Astrocyte (in vitro differentiated cells and primary cell): ENCODE measurements around the gene NDUFA9. TPM values are rescaled to one million over a fixed set of nuclear protein-coding genes. Genes with fewer than 3 reads are reported as not detected.

Experiments used
- DNase-seq: peaks from one replicate; pipeline ENCODE4 v3.0.0-alpha.2; 2010; ENCODE audit warnings: low read depth
- FAIRE-seq: peaks from 2 replicates; lab custom pipeline; 2011; peaks lifted over from hg19 to GRCh38; lab: Jason Lieb, UNC
- H2AFZ ChIP-seq: 2 replicates; pipeline ENCODE4 v1.6.0; 2012; ENCODE audit warnings: low read depth, low read length, inconsistent platforms
- H3K27ac ChIP-seq: 2 replicates; pipeline ENCODE4 v1.5.1; 2011; ENCODE audit warnings: low read depth, low read length, inconsistent platforms
- H3K27me3 ChIP-seq: 2 replicates; pipeline ENCODE4 v1.6.0; 2011; ENCODE audit warnings: low read length, inconsistent platforms; ENCODE audit not compliant: insufficient read depth
- H3K36me3 ChIP-seq: 2 replicates; pipeline ENCODE4 v1.5.1; 2011; ENCODE audit warnings: low read length, inconsistent platforms; ENCODE audit not compliant: insufficient read depth
- H3K4me1 ChIP-seq: 2 replicates; pipeline ENCODE4 v1.5.1; 2011; ENCODE audit warnings: low read length, inconsistent platforms; ENCODE audit not compliant: insufficient read depth
- H3K4me2 ChIP-seq: 2 replicates; pipeline ENCODE4 v1.6.0; 2012; ENCODE audit warnings: low read length, inconsistent platforms
- H3K4me3 ChIP-seq: 2 replicates; pipeline ENCODE4 v1.5.1; 2011; ENCODE audit warnings: low read depth, mild to moderate bottlenecking, low read length, inconsistent platforms; ENCODE audit not compliant: insufficient read depth
- H3K79me2 ChIP-seq: 2 replicates; pipeline ENCODE4 v1.6.0; 2012; ENCODE audit warnings: mild to moderate bottlenecking, low read length, inconsistent platforms; ENCODE audit not compliant: insufficient read depth
- H3K9ac ChIP-seq: 2 replicates; pipeline ENCODE4 v1.6.0; 2012; ENCODE audit warnings: mild to moderate bottlenecking, low read length, inconsistent platforms
- H3K9me3 ChIP-seq: 2 replicates; pipeline ENCODE4 v1.5.1; 2012; ENCODE audit warnings: low read depth, mild to moderate bottlenecking, low read length, inconsistent platforms; ENCODE audit not compliant: insufficient read depth
- H4K20me1 ChIP-seq: 2 replicates; pipeline ENCODE4 v1.6.0; 2012; ENCODE audit warnings: low read length, inconsistent platforms; ENCODE audit not compliant: insufficient read depth
- H3K27ac Mint-ChIP-seq: one replicate; pipeline ENCODE4 v1.8.0; 2021; ENCODE audit warnings: mild to moderate bottlenecking, mixed read lengths; ENCODE audit not compliant: unreplicated experiment
- H3K27me3 Mint-ChIP-seq: one replicate; pipeline ENCODE4 v1.8.0; 2021; ENCODE audit warnings: low read depth, mixed read lengths; ENCODE audit not compliant: unreplicated experiment
- H3K36me3 Mint-ChIP-seq: one replicate; pipeline ENCODE4 v1.8.0; 2021; ENCODE audit warnings: low read depth, mixed read lengths; ENCODE audit not compliant: unreplicated experiment
- H3K4me1 Mint-ChIP-seq: one replicate; pipeline ENCODE4 v1.8.0; 2021; ENCODE audit warnings: low read depth, mixed read lengths; ENCODE audit not compliant: unreplicated experiment
- H3K4me3 Mint-ChIP-seq: one replicate; pipeline ENCODE4 v1.8.0; 2021; ENCODE audit warnings: mild to moderate bottlenecking, moderate library complexity, mixed read lengths; ENCODE audit not compliant: unreplicated experiment
- H3K9me3 Mint-ChIP-seq: one replicate; pipeline ENCODE4 v1.8.0; 2021; ENCODE audit warnings: mild to moderate bottlenecking, mixed read lengths; ENCODE audit not compliant: unreplicated experiment
- EZH2 ChIP-seq: IDR thresholded peaks from 2 replicates; pipeline ENCODE4 v1.6.1; 2012; ENCODE audit warnings: mild to moderate bottlenecking, low read length, inconsistent platforms; ENCODE audit not compliant: insufficient read depth
- total RNA-seq: library from RNA; stranded (reverse); gene quantifications from 2 replicates; pipeline ENCODE4 v1.2.1, GENCODE V29; 2021
- TF ChIP-seq, protein P1 (sequence below): IDR thresholded peaks from 2 replicates; pipeline ENCODE4 v1.5.1; 2011; ENCODE audit warnings: low read depth, mild to moderate bottlenecking, inconsistent platforms, low read length, moderate library complexity; ENCODE audit not compliant: insufficient read depth

Gene NDUFA9
- total RNA-seq, 1 donor from 2014 or later, result 101 TPM

DNA sequence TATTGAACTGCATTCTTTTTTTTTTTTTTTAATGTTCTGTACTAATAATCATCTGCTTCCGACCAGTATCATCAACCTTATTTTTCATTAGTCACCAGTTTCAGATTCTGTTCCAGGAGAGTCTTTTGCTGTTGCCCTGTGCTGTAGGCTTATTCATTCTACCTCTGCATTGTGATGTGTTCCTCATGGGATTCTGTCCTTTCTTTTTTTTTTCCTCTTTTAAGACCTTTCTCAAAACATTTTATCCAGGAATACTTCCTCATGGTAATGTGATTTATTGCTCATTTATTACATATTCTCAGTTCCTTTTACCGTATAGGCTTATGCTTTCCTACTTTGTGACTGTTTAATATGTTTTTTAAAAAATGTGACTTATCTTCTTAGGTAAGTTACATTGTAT lies 4.8 kb downstream of the NDUFA9 start:
- H3K9me3 Mint-ChIP-seq, result no peaks in the 10 kb centered on the region
- TF ChIP-seq EZH2, result no peak
- TF ChIP-seq, protein P1, sequence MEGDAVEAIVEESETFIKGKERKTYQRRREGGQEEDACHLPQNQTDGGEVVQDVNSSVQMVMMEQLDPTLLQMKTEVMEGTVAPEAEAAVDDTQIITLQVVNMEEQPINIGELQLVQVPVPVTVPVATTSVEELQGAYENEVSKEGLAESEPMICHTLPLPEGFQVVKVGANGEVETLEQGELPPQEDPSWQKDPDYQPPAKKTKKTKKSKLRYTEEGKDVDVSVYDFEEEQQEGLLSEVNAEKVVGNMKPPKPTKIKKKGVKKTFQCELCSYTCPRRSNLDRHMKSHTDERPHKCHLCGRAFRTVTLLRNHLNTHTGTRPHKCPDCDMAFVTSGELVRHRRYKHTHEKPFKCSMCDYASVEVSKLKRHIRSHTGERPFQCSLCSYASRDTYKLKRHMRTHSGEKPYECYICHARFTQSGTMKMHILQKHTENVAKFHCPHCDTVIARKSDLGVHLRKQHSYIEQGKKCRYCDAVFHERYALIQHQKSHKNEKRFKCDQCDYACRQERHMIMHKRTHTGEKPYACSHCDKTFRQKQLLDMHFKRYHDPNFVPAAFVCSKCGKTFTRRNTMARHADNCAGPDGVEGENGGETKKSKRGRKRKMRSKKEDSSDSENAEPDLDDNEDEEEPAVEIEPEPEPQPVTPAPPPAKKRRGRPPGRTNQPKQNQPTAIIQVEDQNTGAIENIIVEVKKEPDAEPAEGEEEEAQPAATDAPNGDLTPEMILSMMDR, result no peak
- H3K79me2 ChIP-seq, result peaks cover 58% of the 10 kb centered on the region
- H3K27me3 Mint-ChIP-seq, result no peaks in the 10 kb centered on the region
- no peak overlapping the region for H3K27ac Mint-ChIP-seq
- H4K20me1 ChIP-seq, result peaks cover 20% of the 10 kb centered on the region
- H3K9me3 ChIP-seq, result no peaks in the 10 kb centered on the region
- peaks cover 6% of the 10 kb centered on the region for H3K4me1 ChIP-seq
- H3K4me3 ChIP-seq, result no peak overlapping the region
- H3K4me1 Mint-ChIP-seq, result peaks cover 8% of the 10 kb centered on the region
- no peak overlapping the region for H3K27ac ChIP-seq
- H3K27me3 ChIP-seq, result no peaks in the 10 kb centered on the region
- no peak overlapping the region for H2AFZ ChIP-seq
- no peak overlapping the region for H3K4me3 Mint-ChIP-seq
- no peak overlapping the region for H3K4me2 ChIP-seq
- no peak overlapping the region for H3K9ac ChIP-seq
- DNase-seq, result no peak
- H3K36me3 Mint-ChIP-seq, result peaks cover 4% of the 10 kb centered on the region
- peaks cover 32% of the 10 kb centered on the region for H3K36me3 ChIP-seq
- no peak for FAIRE-seq

DNA sequence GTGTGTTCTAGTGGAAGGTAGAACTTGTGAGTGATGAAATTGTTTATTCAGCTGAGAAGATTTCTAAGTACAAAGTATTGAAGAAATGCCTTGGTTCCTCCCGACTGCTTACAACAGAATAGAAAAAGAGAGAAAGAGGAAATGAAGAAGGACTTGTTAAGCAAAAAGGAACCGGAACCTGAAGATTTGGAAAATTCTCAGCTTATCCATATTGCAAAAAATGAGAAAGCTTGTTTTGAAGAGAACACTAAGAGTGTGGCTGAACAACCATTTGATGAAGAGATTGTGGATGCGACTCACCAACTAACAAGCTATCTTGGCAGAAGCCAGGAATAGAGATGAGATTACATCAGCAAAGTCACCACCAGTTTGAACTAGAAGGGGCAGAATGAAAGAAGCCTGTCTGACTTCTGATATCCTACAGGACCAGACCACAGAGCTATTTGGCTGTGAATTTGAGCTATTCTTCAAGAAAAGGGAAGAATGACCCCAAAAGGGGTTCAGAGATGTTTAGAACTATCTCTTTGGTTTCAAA lies 15.1 kb downstream of the NDUFA9 start:
- no peaks in the 10 kb centered on the region for H3K4me1 ChIP-seq
- peak overlapping the region; percentile 21 for H3K27ac ChIP-seq
- FAIRE-seq (peak; percentile 86), DNase-seq (peak; percentile 49)
- H3K27ac Mint-ChIP-seq, result peak overlapping the region; percentile 88
- no peaks in the 10 kb centered on the region for H4K20me1 ChIP-seq
- H3K79me2 ChIP-seq, result peaks cover 4% of the 10 kb centered on the region
- H3K36me3 Mint-ChIP-seq, result peaks cover 20% of the 10 kb centered on the region
- peak overlapping the region; percentile 34 for H3K4me3 Mint-ChIP-seq
- peak overlapping the region; percentile 15 for H3K4me2 ChIP-seq
- no peaks in the 10 kb centered on the region for H3K9me3 ChIP-seq
- H3K9ac ChIP-seq, result no peak overlapping the region
- H3K9me3 Mint-ChIP-seq, result no peaks in the 10 kb centered on the region
- no peak overlapping the region for H2AFZ ChIP-seq
- peaks cover 19% of the 10 kb centered on the region for H3K4me1 Mint-ChIP-seq
- H3K36me3 ChIP-seq, result peaks cover 60% of the 10 kb centered on the region
- no peak overlapping the region for H3K4me3 ChIP-seq
- TF ChIP-seq, protein P1, result no peak
- no peak for TF ChIP-seq EZH2
- no peaks in the 10 kb centered on the region for H3K27me3 Mint-ChIP-seq
- H3K27me3 ChIP-seq, result no peaks in the 10 kb centered on the region

DNA sequence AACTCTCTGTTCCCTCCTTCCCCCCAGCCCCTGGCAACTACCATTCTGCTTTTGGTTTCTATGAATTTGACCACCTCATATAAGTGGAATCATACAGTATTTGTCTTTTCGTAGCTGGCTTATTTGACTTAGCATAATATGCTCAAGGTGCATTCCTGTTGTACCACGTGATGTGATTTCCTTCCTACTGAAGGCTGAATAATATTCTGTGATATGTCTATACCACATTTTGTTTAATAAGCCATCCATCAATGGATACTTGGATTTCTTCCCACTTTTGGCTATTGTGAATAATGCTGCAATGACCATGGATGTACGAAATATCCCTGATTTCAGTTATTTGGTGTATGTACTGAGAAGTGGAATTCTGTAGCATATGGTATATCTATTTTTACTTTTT lies 16.3 kb downstream of the NDUFA9 start:
- Histone ChIP-seq H2AFZ (no peak overlapping the region), H3K4me1 (no peaks in the 10 kb centered on the region), H3K79me2 (peaks cover 4% of the 10 kb centered on the region), H3K27me3 (no peaks in the 10 kb centered on the region), H3K4me3 (no peak overlapping the region), H3K4me2 (no peak overlapping the region), H3K9me3 (no peaks in the 10 kb centered on the region), H3K36me3 (peaks cover 60% of the 10 kb centered on the region), H4K20me1 (no peaks in the 10 kb centered on the region), H3K9ac (no peak overlapping the region), H3K27ac (no peak overlapping the region)
- H3K36me3 Mint-ChIP-seq, result peaks cover 20% of the 10 kb centered on the region
- no peak overlapping the region for H3K4me3 Mint-ChIP-seq
- no peaks in the 10 kb centered on the region for H3K9me3 Mint-ChIP-seq
- TF ChIP-seq, protein P1, result no peak
- no peak for TF ChIP-seq EZH2
- H3K27me3 Mint-ChIP-seq, result no peaks in the 10 kb centered on the region
- DNase-seq, result no peak
- no peak for FAIRE-seq
- H3K4me1 Mint-ChIP-seq, result peaks cover 19% of the 10 kb centered on the region
- H3K27ac Mint-ChIP-seq, result no peak overlapping the region
